Stimulated activated CD4-positive, alpha-beta T cell treated with anti-CD3 and anti-CD28 coated beads, Interleukin-2, amount 100 ng/mL, for 4 hours (primary cell): Measurements from ENCODE around the gene STK11IP.

ENCODE experiments used
- DNase-seq: peaks from one replicate; pipeline ENCODE4 v3.0.0-alpha.2; 2020; ENCODE audit warnings: low read depth

Gene STK11IP

DNA sequence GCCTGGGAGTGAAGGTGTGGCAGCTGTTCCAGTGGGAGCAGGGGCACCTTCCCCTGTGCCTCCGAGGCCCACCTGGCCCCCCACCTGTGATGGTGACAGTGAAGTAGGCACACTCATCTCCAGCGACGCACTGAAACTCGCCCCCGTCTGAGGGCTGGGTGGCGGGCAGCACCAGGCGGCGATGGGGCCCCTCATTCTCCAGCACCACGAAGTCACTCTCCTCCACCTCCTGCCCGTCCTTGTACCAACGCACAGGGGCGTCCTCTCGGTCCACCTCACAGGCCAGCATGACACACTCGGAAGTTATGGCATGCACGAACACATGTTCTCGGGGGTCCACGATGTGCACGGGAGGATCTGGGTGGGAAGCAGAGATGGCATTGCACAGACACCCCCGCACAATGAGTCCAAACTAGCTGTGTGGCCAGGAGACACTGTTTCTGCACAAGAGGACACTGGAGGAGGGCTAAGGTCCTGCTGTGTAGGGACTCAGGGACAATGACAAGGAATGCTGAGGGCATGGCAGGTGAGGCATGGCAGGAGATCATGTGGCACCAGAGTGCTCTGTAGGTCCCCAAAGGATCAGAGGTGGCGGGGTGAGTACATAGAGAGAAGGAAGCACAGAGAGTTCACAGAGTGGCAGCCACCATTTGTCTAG is 34.3 kb upstream of the STK11IP start:
- DNase-seq: no peak

DNA sequence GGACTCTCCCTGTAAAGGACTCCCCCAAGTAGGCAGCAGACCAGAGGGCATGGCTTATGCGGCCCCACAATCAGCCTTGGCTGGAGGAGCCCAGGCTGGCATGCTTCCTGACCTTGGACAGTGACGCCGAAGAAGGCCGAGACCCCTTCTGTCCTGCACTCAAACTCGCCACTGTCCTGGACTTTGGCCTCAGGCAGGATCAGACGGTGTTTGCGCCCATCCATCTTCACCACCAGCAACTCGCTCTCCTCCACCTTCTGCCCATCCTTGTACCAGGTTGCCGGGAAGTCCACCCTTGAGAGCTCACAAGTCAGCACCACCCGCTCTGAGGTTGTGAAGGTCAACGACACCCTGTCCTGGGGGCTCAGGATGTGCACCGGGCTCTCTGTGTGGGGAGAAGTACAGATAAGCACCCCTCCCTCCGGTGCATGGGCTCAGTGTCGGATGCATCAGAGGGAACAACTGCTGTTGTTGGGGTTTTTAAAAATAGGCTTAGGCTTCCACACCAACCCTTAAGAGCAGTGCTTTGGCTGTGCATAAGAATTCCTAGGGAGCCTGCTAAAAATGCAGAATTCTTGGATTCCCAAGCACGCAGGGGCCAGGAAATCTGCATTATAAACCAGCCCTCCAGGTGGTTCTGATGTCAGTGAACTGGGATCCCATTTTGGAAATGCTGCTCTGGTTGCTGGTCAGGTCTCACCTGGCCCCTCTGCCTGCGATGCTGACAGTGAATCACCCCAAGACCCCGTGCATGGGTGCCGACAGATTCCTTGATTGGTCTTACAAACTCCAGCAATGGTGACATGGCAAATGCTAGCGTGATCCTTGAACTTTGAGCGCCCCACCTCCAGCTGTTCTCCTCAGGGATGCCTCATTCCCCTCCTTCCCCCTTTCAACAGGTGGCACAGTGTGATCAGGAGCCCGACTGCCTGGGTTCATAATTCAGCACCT is 32.3 kb upstream of the STK11IP start:
- DNase-seq: no peak

DNA sequence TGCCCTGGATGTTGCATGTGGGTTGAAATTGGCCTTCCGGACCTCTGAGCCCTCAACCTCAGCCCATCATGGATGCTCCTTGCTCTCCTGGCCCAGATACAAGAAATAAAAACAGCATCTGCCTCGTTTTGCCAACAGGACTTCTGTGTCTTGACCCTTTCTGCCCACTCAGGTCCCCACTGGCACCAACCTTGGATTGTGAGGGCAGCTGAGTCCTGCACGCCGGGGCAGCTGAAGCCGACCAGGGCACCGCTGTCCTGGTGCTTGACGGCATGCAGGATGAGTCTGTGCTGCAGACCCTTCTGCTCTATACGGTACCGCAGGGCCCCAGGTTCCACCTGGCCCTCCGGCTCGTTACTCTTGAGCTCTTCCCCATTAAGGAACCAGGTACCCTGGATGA is 31.0 kb upstream of the STK11IP start:
- DNase-seq: no peak

DNA sequence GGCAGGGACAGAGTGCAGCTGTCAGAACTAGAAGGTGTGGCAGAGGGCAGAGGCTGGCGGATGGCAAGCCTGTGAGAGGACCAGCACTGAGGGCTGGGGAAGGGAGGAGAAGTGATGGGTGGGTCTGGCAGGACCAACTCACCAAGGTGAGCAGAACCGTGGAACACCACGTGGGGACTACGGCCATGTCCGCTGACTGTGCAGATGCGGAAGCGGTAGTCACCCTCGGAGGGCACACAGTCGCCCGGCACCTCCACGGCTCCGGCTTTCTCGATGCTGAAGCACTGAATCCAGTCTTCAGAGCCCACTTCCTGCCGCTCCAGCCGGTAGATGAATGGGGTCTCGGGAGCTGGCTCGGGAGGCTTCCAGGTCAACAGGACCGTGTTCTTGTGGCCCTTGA is 30.5 kb upstream of the STK11IP start:
- DNase-seq: no peak

DNA sequence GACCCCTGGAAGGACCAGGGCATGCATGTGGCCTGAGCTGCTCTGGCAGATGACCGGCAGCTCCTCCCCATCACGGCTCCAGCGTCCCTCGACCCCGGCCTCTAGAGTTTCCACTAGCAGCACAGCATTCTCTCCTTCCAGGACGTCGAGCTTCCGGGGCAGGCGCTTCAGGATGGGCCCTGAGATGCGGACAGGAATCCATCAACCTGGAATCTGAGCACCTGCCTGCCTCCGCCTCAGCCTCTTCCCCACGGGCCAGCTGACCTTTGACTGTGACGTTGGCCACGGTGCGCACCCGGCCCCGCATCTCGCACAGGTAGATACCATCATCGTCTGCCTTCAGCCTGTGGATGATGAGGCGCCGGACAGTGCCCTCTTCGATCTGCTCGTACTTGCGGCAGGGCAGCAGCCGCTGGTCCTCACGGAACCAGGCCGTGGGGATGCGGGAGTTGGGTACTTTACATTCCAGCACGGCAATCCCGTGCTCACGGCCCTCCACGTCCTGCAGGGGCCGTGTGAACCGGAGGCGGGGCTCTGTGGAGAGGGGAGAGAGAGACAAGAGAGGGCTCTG is 29.8 kb upstream of the STK11IP start:
- DNase-seq: no peak

DNA sequence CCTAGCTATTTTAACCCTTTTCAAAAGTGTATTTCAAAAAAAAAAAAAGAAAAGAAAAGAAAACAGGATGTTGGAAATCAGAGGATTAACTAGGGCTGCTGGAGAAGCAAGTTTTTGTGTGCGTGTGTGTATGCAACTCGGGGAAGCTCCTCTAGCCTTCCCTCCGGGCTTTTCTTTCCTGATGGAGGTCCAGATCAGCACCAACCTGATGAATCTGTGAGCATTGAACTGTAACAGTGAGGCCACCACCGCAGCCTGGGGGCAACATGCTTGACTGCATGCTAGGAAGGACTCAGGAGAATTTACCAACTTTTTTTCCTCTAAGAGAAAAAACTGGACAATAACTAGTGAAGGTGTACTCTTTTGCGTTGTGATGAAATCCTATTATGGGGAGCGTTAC is 28.6 kb upstream of the STK11IP start:
- DNase-seq: no peak

DNA sequence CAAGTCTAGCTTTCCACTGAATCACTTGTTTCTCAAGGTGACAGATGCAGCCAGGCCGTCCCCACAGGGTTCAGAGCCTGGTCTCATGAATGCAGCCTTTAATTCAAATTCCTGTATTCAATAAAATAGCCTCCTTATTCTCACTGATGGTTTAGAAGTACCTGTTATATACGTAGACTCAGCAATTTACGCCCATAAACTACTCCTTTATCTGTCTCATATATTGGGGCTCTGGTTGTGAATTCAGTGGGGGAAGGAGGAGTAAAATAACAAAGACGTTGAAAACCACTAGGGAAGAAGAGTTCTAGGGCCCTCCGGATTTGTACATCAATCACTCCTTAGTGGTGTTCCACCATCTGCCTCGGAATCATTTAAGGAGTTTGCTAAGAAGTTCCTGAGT is 28.0 kb upstream of the STK11IP start:
- no peak for DNase-seq

DNA sequence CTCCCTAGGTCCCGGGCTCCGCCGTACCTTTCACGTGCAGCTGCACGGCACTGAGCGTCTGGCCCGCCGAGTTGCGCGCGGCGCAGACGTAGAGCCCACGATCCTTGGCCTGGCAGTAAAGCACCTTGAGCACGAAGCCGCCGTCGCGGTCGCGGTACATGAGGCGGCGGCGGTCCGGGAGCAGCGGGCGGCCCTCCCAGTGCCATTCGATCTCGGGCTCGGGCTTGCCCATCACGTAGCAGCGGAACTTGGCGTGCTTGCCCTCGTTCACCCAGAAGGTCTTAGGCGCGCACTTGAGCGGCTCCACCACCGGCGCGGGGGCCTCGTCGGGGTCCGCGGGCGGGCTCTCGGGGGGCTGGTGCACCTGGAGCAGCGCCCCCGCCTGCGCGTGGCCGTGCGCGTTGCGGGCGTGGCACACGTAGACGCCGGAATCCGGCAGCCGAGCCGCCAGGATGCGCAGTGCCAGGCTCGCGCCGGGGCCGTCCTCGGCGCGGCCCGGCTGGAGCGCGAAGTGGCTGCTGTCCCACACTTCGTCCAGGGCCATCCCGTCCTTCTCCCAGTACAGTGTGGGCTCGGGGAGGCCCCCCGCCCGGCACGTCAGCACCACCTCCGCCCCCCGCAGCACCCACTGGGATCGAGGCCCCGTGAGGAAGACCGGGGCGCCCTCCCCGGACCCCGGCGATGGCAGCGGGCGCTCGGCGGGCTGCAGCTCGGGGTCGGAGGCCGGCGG is 27.3 kb upstream of the STK11IP start:
- no peak for DNase-seq

DNA sequence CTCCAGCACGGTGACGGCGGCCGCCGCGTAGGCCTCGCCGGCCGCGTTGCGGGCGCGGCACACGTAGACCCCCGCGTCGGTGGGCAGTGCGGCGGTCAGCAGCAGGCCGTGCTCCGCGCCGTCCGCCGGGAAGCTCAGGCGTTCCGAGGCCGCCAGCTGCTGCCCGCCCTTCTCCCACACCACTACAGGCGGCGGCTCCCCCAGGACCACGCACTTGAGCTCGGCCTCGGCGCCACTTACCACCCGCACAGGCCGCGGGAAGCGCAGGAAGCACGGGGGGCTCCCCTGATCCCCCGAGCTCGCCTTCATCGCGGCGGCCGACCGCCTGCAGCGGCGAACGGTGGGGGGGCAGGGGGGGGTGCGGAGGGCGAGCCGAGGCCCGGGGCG is 26.7 kb upstream of the STK11IP start:
- DNase-seq: no peak

DNA sequence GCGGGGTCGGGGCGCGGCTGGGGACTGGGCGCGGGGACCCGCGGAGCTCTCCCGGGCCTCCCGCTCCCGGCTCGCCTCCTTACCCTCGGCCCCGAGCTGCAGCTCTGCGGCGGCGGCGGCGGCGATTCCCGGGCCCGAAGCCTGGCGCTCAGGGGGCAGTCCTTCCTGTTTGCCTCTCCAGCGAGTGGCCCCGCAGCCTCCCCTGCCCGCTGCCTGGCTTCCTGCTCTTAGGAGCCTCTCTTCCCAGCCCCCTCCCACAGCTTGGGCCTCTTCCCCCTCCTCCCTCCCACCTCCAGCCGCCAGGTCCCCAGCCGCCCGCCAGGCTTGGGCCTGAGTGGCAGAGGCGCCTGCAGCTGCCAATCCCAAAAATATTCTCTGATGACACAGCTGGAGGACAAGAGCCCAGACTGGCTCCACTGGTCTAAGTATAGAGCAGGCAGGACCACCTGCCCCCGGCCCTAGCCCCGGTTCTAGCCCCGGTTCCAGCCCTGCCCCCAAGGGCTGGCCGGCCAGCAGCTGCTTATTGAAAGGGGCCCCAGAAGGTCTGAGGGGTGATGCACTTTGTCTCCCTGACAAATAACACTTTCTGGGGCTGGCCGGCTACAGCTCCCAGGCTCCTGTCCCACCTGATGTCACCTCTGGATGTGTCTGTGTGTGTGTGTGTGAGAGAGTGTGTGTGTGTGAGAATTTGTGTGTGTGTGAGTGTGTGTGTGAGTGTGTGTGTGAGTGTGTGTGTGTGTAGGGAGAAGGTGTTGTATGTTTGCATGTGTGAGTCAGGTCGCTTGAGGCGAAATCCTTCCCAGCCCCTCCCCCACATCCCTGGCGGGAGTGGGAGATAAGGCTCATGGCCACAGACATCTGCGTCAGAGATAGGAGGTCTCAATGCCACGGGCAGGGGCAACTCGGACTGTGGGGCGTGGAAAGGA is 26.1 kb upstream of the STK11IP start, which contains the start of gene OBSL1:
TSS of gene OBSL1 (minus strand) at position 229 of the 926 bp plus-strand sequence. CDS start 307 bp downstream, outside the sequence.
- DNase-seq: no peak

DNA sequence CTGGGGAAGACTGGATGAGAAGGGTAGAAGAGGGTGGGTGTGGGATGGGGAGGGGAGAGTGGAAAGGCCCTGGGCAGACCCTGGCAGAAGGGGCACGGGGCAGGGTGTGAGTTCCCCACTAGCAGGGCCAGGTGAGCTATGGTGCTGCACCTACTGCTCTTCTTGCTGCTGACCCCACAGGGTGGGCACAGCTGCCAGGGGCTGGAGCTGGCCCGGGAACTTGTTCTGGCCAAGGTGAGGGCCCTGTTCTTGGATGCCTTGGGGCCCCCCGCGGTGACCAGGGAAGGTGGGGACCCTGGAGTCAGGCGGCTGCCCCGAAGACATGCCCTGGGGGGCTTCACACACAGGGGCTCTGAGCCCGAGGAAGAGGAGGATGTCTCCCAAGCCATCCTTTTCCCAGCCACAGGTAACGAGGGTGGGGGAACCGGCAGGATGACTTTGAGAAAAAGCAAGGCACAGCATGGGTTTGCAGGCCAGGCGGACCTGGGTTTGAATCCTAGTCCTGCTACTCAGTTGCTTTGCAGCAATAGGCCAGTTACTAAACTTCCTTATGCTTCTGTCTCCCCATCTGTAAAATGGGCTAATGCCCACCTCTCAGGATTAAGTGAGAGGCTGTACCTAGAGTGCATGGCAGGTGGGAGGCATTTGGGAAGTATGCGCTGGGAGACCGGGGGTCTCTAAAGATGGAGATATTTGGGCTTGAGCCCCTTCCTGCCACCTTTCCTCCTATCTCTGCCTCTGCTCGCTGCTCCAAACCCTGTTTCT is 25.2 kb upstream of the STK11IP start, which contains the start of gene INHA:
TSS of gene INHA (plus strand) at position 74 of the 765 bp plus-strand sequence. CDS start at position 139, 65 bp downstream.
- DNase-seq: no peak

DNA sequence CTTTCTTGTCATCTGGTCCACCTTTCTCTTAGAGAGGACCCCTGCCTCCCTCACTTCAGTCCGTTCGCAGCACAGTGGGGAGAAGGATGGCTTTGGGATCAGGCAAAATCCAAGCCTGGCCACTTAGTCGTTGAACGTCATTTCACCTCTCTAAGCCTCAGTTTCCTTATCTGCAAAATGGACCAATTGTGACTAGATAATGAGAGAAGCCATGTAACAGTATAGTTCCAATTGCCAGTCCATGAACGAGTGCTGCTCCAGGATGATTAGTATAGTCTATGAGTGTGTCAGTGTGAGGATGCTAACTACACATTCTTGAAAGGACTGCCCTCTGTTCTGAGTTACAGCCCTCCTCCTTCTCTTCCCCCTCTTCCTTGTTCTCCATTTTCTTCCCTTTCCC is 24.5 kb upstream of the STK11IP start:
- no peak for DNase-seq

DNA sequence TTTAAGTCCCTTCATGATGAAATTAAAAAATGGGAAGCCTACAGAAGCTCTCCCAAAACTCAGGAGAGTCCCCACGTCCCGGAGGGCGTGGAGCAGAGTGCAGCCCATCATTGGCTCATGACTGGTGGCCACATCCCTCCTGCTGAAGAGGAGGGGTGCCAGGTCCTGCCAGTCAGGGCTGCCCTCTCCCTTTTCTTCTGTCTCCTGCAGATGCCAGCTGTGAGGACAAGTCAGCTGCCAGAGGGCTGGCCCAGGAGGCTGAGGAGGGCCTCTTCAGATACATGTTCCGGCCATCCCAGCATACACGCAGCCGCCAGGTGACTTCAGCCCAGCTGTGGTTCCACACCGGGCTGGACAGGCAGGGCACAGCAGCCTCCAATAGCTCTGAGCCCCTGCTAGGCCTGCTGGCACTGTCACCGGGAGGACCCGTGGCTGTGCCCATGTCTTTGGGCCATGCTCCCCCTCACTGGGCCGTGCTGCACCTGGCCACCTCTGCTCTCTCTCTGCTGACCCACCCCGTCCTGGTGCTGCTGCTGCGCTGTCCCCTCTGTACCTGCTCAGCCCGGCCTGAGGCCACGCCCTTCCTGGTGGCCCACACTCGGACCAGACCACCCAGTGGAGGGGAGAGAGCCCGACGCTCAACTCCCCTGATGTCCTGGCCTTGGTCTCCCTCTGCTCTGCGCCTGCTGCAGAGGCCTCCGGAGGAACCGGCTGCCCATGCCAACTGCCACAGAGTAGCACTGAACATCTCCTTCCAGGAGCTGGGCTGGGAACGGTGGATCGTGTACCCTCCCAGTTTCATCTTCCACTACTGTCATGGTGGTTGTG is 23.0 kb upstream of the STK11IP start:
- no peak for DNase-seq

DNA sequence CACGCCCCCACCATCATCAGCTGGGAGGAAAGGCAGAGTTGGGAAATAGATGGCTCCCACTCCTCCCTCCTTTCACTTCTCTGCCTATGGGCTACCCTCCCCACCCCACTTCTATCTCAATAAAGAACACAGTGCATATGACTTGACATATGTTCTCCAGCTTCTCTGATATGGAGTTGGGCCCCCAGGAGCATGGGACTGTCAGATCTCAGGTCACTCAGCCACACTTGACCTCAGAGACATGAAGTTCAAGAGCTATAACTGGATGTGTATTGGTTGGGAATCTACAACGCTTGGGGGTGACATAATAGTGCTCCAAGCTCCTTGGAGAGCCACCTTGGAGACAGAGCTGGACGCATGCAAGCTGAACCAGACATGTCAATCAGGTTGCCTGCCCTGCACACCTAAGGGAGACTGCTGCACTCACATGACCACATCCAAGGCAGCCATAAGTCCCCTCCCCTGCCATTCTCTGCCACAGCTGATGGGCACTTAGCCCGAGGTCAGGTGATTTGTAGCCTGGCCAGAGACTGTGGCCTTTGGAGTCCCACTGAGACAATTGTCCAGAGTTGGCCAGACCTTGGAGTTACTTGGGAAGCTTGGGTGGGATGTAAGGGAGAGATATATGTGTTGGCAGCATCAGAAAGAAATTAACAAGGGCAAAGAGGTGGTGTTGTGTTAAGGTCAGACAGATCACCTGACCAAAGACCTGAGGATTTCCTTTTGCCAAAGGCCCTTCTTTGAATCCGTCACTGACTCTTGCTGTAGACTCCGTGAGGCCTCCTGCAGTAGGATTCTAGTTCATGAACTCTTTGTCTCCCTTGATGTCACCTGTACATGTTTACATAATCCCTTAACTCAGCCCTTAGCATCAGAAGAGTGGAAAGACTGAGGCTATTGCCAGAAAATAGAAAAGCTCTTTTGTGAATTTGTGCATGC is 21.8 kb upstream of the STK11IP start:
- DNase-seq: no peak

DNA sequence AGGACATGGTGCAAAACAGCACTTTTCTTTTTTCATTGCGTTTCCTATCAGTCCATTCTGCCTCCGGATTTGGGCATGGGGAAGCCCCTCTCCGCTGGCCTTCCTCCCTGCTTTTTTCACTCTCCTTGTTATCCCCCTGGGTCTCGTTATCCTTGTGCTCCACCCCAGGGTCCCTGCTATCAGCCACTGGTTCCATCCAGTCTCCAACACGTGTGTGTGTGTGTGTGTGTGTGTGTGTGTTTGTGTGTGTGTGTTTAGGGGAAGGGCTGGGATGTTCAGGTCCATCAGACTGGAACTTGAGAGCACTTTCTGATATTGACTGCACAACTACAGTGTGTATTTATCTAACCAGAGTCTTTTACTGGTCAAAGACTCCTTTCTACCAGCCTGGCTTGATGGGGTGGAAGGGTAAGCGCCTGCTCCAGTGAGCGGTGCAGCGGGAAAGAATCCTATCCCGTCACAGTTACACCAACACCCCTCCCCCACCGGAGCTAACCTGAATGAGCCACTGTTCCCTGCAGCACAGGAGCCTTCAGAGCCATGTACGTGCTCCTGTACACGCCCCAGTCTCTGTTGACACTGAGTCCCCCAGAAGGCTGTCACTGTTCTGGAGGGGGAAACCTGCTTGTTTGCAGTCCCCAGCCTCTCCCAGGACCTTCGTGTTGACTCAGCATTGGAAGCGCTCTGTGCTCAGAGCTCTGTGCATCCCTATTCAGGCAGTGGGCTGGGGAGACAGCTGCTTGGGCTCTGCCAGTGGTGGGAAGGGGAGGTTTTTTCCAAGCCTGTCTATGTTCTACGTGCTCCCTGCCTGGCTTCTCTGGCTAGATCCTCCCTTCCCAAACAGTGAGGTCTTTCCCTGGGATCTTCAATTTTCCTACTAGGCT is 20.9 kb upstream of the STK11IP start:
- no peak for DNase-seq

DNA sequence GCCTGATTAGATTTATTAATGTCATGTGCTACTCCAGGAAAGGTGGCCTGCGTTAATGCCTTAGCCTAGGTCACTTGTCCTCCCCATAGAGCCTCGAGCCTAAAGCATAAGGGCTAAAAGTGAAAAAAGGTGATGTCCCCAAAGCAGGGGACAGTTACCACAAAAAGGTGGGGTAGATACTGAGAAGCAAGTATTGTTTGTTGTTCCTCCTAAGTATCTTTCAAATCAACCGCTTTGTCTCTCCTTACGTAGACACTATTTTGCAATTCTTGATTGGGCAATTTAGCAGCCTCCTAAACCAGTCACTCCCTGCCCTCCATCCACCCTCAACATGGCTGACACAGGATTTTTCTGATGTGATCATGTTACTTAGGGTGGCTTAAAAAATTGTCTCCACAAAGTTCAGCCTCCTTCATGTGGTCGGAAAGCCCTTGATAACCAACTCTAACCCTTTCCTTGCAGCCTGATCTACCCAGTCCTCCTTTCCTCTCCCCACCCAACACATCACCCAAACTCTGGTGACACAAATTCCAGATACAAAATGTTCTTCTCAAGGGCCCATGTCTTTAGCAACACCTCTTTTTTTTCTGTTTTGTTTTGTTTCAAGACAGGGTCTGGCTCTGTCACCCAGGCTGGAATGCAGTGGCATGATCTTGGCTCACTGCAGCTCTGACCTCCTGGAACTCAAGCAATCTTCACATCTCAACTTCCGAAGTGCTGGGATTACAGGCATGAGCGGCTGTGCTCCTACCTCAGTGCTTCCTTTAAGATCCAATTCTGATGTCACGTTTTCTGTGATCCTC is 18.6 kb upstream of the STK11IP start:
- no peak for DNase-seq
